GM23338 (cell line): ENCODE measurements around the gene TSPAN13. TPM values are rescaled to one million over a fixed set of nuclear protein-coding genes. Genes with fewer than 3 reads are reported as not detected.

Experiments
- ATAC-seq: fragments of 200-7000 bp; cut with Tn5 transposase; 3 replicates; pipeline ENCODE4 v1.9.1; 2020
- DNase-seq: peaks from one replicate; pipeline ENCODE4 v3.0.0-alpha.2; 2015; ENCODE audit warnings: low spot score
- H2AFZ ChIP-seq: fragments of 200-600 bp; sonication (generic); 2 replicates; pipeline ENCODE4 v1.8.0; 2016; ENCODE audit warnings: antibody characterized with exemption, mild to moderate bottlenecking, moderate library complexity
- H3F3A ChIP-seq: fragments of 200-600 bp; sonication (generic); replicated peaks from 2 replicates; pipeline ENCODE4 v1.8.0; 2017; ENCODE audit warnings: antibody characterized with exemption, mixed run types, low read depth
- H3K27ac ChIP-seq: fragments of 200-600 bp; sonication (generic); 2 replicates; pipeline ENCODE4 v1.6.1; 2016; ENCODE audit warnings: low read depth
- H3K27me3 ChIP-seq: fragments of 200-600 bp; sonication (generic); 2 replicates; pipeline ENCODE4 v1.8.0; 2016; ENCODE audit warnings: mild to moderate bottlenecking, mixed run types, moderate library complexity; ENCODE audit not compliant: insufficient read depth
- H3K36me3 ChIP-seq: fragments of 200-600 bp; sonication (generic); 2 replicates; pipeline ENCODE4 v1.8.0; 2016; ENCODE audit warnings: mild to moderate bottlenecking; ENCODE audit not compliant: insufficient read depth
- H3K4me1 ChIP-seq: fragments of 200-600 bp; sonication (generic); 2 replicates; pipeline ENCODE4 v1.8.0; 2016; ENCODE audit warnings: mild to moderate bottlenecking, moderate library complexity; ENCODE audit not compliant: insufficient read depth
- H3K4me2 ChIP-seq: fragments of 200-600 bp; sonication (generic); 2 replicates; pipeline ENCODE4 v1.7.1; 2017; ENCODE audit warnings: mixed run types
- H3K4me3 ChIP-seq: fragments of 200-600 bp; sonication (generic); 2 replicates; pipeline ENCODE4 v1.6.1; 2016; ENCODE audit warnings: mixed run types
- H3K79me2 ChIP-seq: fragments of 200-600 bp; sonication (generic); replicated peaks from 2 replicates; pipeline ENCODE4 v1.8.0; 2017; ENCODE audit warnings: mild to moderate bottlenecking; ENCODE audit not compliant: insufficient read depth
- H3K9me2 ChIP-seq: fragments of 200-600 bp; sonication (generic); 2 replicates; pipeline ENCODE4 v1.8.0; 2017; ENCODE audit not compliant: insufficient read depth
- H4K20me1 ChIP-seq: fragments of 200-600 bp; sonication (generic); replicated peaks from 2 replicates; pipeline ENCODE4 v1.8.0; 2017; ENCODE audit warnings: mild to moderate bottlenecking; ENCODE audit not compliant: insufficient read depth
- H3K27ac Mint-ChIP-seq: 2 replicates; pipeline ENCODE4 v1.8.0; 2020; ENCODE audit warnings: inconsistent platforms, mild to moderate bottlenecking, moderate library complexity, mixed read lengths
- H3K27me3 Mint-ChIP-seq: 3 replicates; pipeline ENCODE4 v1.8.0; 2022; ENCODE audit warnings: low read depth, mild to moderate bottlenecking, moderate library complexity, mixed read lengths, inconsistent platforms; ENCODE audit not compliant: insufficient read depth, poor library complexity
- H3K36me3 Mint-ChIP-seq: 3 replicates; pipeline ENCODE4 v1.8.0; 2021; ENCODE audit warnings: low read depth, mild to moderate bottlenecking, inconsistent platforms, moderate library complexity, mixed read lengths
- H3K4me1 Mint-ChIP-seq: 3 replicates; pipeline ENCODE4 v1.8.0; 2020; ENCODE audit warnings: mild to moderate bottlenecking, inconsistent platforms, mixed read lengths
- H3K4me3 Mint-ChIP-seq: 3 replicates; pipeline ENCODE4 v1.8.0; 2021; ENCODE audit warnings: moderate library complexity, mild to moderate bottlenecking, inconsistent platforms, mixed read lengths
- H3K9me3 Mint-ChIP-seq: 3 replicates; pipeline ENCODE4 v1.8.0; 2020; ENCODE audit warnings: moderate library complexity, mild to moderate bottlenecking, inconsistent platforms, mixed read lengths
- CREB1 ChIP-seq: fragments of 250-450 bp; sonication (Bioruptor Pico); IDR thresholded peaks from 2 replicates; pipeline ENCODE4 v1.5.0; 2020; ENCODE audit warnings: low read depth, mild to moderate bottlenecking, moderate library complexity
- EZH2 ChIP-seq: fragments of 200-600 bp; sonication (generic); IDR thresholded peaks from one replicate; pipeline ENCODE4 v1.8.0; 2017; ENCODE audit warnings: antibody characterized with exemption, mild to moderate bottlenecking, low read depth; ENCODE audit not compliant: unreplicated experiment
- JUNB ChIP-seq: IDR thresholded peaks from one replicate; pipeline ENCODE4 v1.6.1; 2016; ENCODE audit warnings: antibody characterized with exemption; ENCODE audit not compliant: unreplicated experiment
- NANOG ChIP-seq: IDR thresholded peaks from 2 replicates; pipeline ENCODE4 v1.6.1; 2016; ENCODE audit warnings: antibody characterized with exemption, borderline replicate concordance
- POLR2AphosphoS5 ChIP-seq: IDR thresholded peaks from 2 replicates; pipeline ENCODE4 v1.6.1; 2016; ENCODE audit warnings: antibody characterized with exemption, low read depth
- STAT1 ChIP-seq: IDR thresholded peaks from one replicate; pipeline ENCODE4 v1.6.1; 2016; ENCODE audit warnings: antibody characterized with exemption; ENCODE audit not compliant: unreplicated experiment
- polyA plus RNA-seq: library from polyadenylated mRNA; unstranded; fragments of >200 nt; fragmentation: Nextera tagmentation; extraction: Ambion mirVana; gene quantifications from 2 replicates; pipeline ENCODE4 v1.2.1, GENCODE V29; 2016
- total RNA-seq: library from RNA; depleted of rRNA; stranded (reverse); fragments of >200 nt; shearing (Covaris generic); gene quantifications from 2 replicates; pipeline ENCODE4 v1.2.3, GENCODE V29; 2014
- TF ChIP-seq, protein P1 (sequence below): IDR thresholded peaks from 2 replicates; pipeline ENCODE4 v1.6.1; 2016; ENCODE audit warnings: antibody characterized with exemption
- TF ChIP-seq, protein P2 (sequence below): fragments of 250-450 bp; sonication (Bioruptor Pico); IDR thresholded peaks from 2 replicates; pipeline ENCODE4 v1.5.0; 2020; ENCODE audit warnings: mild to moderate bottlenecking, moderate library complexity
- TF ChIP-seq, protein P3 (sequence below): IDR thresholded peaks from one replicate; pipeline ENCODE4 v1.6.1; 2018; ENCODE audit warnings: antibody characterized with exemption; ENCODE audit not compliant: unreplicated experiment

TSPAN13 gene
- total and polyA plus RNA-seq, 2 experiments from 2014 or later, result 27.6 to 40.9 TPM

GRCh38 chr7:16816824-16817223 lies 63.3 kb downstream of the TSPAN13 start:
- no peaks in the 10 kb centered on the region; the same call in 2 of the 3 replicates for H3K9me3 Mint-ChIP-seq
- H3K4me1 Mint-ChIP-seq, result peaks cover 5% of the 10 kb centered on the region; the same call in 2 of the 3 replicates
- no peaks in the 10 kb centered on the region for H3K27me3 ChIP-seq
- no peak overlapping the region for H3K4me2 ChIP-seq
- H3K27me3 Mint-ChIP-seq, result peaks cover 2% of the 10 kb centered on the region
- no peaks in the 10 kb centered on the region; the same call in 2 of the 3 replicates for H3K36me3 Mint-ChIP-seq
- no peak overlapping the region for H3K27ac ChIP-seq
- H3K36me3 ChIP-seq, result no peaks in the 10 kb centered on the region
- H3K79me2 ChIP-seq, result no peaks in the 10 kb centered on the region
- no peak overlapping the region for H3K4me3 ChIP-seq
- H2AFZ ChIP-seq, result peak overlapping the region; percentile 84
- no peak overlapping the region for H3K4me3 Mint-ChIP-seq
- ATAC-seq (peak; percentile 65), DNase-seq (no peak)
- no peaks in the 10 kb centered on the region for H4K20me1 ChIP-seq
- no peaks in the 10 kb centered on the region for H3K4me1 ChIP-seq
- no peak overlapping the region for H3K27ac Mint-ChIP-seq
- H3F3A ChIP-seq, result no peaks in the 10 kb centered on the region
- TF ChIP-seq, protein P1, sequence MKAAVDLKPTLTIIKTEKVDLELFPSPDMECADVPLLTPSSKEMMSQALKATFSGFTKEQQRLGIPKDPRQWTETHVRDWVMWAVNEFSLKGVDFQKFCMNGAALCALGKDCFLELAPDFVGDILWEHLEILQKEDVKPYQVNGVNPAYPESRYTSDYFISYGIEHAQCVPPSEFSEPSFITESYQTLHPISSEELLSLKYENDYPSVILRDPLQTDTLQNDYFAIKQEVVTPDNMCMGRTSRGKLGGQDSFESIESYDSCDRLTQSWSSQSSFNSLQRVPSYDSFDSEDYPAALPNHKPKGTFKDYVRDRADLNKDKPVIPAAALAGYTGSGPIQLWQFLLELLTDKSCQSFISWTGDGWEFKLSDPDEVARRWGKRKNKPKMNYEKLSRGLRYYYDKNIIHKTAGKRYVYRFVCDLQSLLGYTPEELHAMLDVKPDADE, result no peak
- TF ChIP-seq CREB1 (CRISPR knock-in tag) (no peak), POLR2AphosphoS5 (no peak)
- H3K9me2 ChIP-seq, result peaks cover 11% of the 10 kb centered on the region; the same call in 1 of the 2 replicates

GRCh38 chr7:16817536-16817935 lies 64.0 kb downstream of the TSPAN13 start:
- H3F3A ChIP-seq, result no peaks in the 10 kb centered on the region
- H3K36me3 ChIP-seq, result no peaks in the 10 kb centered on the region
- Mint-ChIP-seq H3K4me3 (no peak overlapping the region), H3K27ac (no peak overlapping the region), H3K27me3 (peaks cover 2% of the 10 kb centered on the region), H3K36me3 (no peaks in the 10 kb centered on the region; the same call in 2 of the 3 replicates), H3K9me3 (no peaks in the 10 kb centered on the region; the same call in 2 of the 3 replicates), H3K4me1 (peaks cover 5% of the 10 kb centered on the region; the same call in 2 of the 3 replicates)
- H4K20me1 ChIP-seq, result no peaks in the 10 kb centered on the region
- H3K4me2 ChIP-seq, result no peak overlapping the region
- peaks cover 11% of the 10 kb centered on the region; the same call in 1 of the 2 replicates for H3K9me2 ChIP-seq
- H3K27me3 ChIP-seq, result no peaks in the 10 kb centered on the region
- H3K27ac ChIP-seq, result no peak overlapping the region
- H3K79me2 ChIP-seq, result no peaks in the 10 kb centered on the region
- DNase-seq (no peak), ATAC-seq (no peak)
- no peak overlapping the region for H3K4me3 ChIP-seq
- no peaks in the 10 kb centered on the region for H3K4me1 ChIP-seq
- H2AFZ ChIP-seq, result peak overlapping the region; percentile 76; the same call in 1 of the 2 replicates
- TF ChIP-seq JUNB (no peak), EZH2 (no peak), POLR2AphosphoS5 (no peak), STAT1 (no peak), NANOG (no peak), CREB1 (CRISPR knock-in tag) (no peak)
- TF ChIP-seq, protein P2, sequence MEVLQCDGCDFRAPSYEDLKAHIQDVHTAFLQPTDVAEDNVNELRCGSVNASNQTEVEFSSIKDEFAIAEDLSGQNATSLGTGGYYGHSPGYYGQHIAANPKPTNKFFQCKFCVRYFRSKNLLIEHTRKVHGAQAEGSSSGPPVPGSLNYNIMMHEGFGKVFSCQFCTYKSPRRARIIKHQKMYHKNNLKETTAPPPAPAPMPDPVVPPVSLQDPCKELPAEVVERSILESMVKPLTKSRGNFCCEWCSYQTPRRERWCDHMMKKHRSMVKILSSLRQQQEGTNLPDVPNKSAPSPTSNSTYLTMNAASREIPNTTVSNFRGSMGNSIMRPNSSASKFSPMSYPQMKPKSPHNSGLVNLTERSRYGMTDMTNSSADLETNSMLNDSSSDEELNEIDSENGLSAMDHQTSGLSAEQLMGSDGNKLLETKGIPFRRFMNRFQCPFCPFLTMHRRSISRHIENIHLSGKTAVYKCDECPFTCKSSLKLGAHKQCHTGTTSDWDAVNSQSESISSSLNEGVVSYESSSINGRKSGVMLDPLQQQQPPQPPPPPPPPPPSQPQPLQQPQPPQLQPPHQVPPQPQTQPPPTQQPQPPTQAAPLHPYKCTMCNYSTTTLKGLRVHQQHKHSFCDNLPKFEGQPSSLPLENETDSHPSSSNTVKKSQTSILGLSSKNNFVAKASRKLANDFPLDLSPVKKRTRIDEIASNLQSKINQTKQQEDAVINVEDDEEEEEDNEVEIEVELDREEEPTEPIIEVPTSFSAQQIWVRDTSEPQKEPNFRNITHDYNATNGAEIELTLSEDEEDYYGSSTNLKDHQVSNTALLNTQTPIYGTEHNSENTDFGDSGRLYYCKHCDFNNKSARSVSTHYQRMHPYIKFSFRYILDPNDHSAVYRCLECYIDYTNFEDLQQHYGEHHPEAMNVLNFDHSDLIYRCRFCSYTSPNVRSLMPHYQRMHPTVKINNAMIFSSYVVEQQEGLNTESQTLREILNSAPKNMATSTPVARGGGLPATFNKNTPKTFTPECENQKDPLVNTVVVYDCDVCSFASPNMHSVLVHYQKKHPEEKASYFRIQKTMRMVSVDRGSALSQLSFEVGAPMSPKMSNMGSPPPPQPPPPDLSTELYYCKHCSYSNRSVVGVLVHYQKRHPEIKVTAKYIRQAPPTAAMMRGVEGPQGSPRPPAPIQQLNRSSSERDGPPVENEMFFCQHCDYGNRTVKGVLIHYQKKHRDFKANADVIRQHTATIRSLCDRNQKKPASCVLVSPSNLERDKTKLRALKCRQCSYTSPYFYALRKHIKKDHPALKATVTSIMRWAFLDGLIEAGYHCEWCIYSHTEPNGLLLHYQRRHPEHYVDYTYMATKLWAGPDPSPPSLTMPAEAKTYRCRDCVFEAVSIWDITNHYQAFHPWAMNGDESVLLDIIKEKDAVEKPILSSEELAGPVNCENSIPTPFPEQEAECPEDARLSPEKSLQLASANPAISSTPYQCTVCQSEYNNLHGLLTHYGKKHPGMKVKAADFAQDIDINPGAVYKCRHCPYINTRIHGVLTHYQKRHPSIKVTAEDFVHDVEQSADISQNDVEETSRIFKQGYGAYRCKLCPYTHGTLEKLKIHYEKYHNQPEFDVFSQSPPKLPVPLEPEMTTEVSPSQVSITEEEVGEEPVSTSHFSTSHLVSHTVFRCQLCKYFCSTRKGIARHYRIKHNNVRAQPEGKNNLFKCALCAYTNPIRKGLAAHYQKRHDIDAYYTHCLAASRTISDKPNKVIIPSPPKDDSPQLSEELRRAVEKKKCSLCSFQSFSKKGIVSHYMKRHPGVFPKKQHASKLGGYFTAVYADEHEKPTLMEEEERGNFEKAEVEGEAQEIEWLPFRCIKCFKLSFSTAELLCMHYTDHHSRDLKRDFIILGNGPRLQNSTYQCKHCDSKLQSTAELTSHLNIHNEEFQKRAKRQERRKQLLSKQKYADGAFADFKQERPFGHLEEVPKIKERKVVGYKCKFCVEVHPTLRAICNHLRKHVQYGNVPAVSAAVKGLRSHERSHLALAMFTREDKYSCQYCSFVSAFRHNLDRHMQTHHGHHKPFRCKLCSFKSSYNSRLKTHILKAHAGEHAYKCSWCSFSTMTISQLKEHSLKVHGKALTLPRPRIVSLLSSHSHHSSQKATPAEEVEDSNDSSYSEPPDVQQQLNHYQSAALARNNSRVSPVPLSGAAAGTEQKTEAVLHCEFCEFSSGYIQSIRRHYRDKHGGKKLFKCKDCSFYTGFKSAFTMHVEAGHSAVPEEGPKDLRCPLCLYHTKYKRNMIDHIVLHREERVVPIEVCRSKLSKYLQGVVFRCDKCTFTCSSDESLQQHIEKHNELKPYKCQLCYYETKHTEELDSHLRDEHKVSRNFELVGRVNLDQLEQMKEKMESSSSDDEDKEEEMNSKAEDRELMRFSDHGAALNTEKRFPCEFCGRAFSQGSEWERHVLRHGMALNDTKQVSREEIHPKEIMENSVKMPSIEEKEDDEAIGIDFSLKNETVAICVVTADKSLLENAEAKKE (CRISPR knock-in tag), result no peak
- TF ChIP-seq, protein P3, sequence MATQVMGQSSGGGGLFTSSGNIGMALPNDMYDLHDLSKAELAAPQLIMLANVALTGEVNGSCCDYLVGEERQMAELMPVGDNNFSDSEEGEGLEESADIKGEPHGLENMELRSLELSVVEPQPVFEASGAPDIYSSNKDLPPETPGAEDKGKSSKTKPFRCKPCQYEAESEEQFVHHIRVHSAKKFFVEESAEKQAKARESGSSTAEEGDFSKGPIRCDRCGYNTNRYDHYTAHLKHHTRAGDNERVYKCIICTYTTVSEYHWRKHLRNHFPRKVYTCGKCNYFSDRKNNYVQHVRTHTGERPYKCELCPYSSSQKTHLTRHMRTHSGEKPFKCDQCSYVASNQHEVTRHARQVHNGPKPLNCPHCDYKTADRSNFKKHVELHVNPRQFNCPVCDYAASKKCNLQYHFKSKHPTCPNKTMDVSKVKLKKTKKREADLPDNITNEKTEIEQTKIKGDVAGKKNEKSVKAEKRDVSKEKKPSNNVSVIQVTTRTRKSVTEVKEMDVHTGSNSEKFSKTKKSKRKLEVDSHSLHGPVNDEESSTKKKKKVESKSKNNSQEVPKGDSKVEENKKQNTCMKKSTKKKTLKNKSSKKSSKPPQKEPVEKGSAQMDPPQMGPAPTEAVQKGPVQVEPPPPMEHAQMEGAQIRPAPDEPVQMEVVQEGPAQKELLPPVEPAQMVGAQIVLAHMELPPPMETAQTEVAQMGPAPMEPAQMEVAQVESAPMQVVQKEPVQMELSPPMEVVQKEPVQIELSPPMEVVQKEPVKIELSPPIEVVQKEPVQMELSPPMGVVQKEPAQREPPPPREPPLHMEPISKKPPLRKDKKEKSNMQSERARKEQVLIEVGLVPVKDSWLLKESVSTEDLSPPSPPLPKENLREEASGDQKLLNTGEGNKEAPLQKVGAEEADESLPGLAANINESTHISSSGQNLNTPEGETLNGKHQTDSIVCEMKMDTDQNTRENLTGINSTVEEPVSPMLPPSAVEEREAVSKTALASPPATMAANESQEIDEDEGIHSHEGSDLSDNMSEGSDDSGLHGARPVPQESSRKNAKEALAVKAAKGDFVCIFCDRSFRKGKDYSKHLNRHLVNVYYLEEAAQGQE, result no peak
